Endothelial cell of umbilical vein (primary cell): ENCODE results near the gene RCOR1. TPM values are rescaled to one million over a fixed set of nuclear protein-coding genes. Genes with fewer than 3 reads are reported as not detected.

Experiments
- BruUV-seq: library from RNA; stranded (reverse); fragments of 400-500 nt; replicated peaks from 2 replicates; lab custom pipeline; 2021; lab: Mats Ljungman, UMichigan
- CTCF ChIA-PET: fragments of 300-600, 350-600 bp; sonication (Branson Sonifier 250); formaldehyde crosslinking; loops from one replicate; lab custom pipeline; 2021; ENCODE audit warnings: antibody characterized with exemption, inconsistent platforms; lab: Charles Lee
- POLR2A ChIA-PET: fragments of 300-600, 350-600 bp; sonication (Branson Sonifier 250); formaldehyde crosslinking; loops from one replicate; lab custom pipeline; 2021; ENCODE audit warnings: antibody characterized with exemption, inconsistent platforms; lab: Charles Lee
- DNase-seq: peaks from one replicate; pipeline ENCODE4 v3.0.0-alpha.2; 2011; ENCODE audit warnings: low read depth, low spot score
- FAIRE-seq: peaks from 2 replicates; lab custom pipeline; 2011; peaks lifted over from hg19 to GRCh38; lab: Jason Lieb, UNC
- H2AFZ ChIP-seq: 2 replicates; pipeline ENCODE4 v1.6.0; 2012; ENCODE audit warnings: low read depth, low read length, control low read depth, inconsistent platforms
- H3K27ac ChIP-seq: 2 replicates; pipeline ENCODE4 v1.5.1; 2011; ENCODE audit warnings: low read depth, mild to moderate bottlenecking, control low read depth, low read length, moderate library complexity; ENCODE audit not compliant: insufficient read depth
- H3K27me3 ChIP-seq, 2 experiments: 2 replicates each; pipeline versions ENCODE4 v1.6.0 to v1.6.1; 2011; ENCODE audit warnings: low read length in 2 of 2, mixed read lengths in 1 of 2; ENCODE audit not compliant: control insufficient read depth in 2 of 2, insufficient read depth in 2 of 2
- H3K36me3 ChIP-seq, 2 experiments: 2 replicates in 1 of 2; 3 replicates in 1 of 2; pipeline ENCODE4 v1.5.1; 2011; ENCODE audit warnings: low read length in 2 of 2, mild to moderate bottlenecking in 1 of 2, moderate library complexity in 1 of 2; ENCODE audit not compliant: control insufficient read depth in 2 of 2, insufficient read depth in 2 of 2; ENCODE audit errors: extremely low read depth in 1 of 2
- H3K4me1 ChIP-seq: 3 replicates; pipeline ENCODE4 v1.5.1; 2011; ENCODE audit warnings: mild to moderate bottlenecking, low read length; ENCODE audit not compliant: control insufficient read depth, insufficient read depth; ENCODE audit errors: extremely low read depth
- H3K4me2 ChIP-seq: 2 replicates; pipeline ENCODE4 v1.6.1; 2011; ENCODE audit warnings: low read length, control low read depth, mixed read lengths; ENCODE audit not compliant: insufficient read depth
- H3K4me3 ChIP-seq, 3 experiments: fragments of 200-600 bp in 1 of 3; sonication (generic), shearing (Covaris generic) in 1 of 3; replicated peaks in 1 of 3; 2 replicates each; pipeline ENCODE4 v1.5.1; 2011 to 2016; ENCODE audit warnings: control low read depth in 3 of 3, low read length in 3 of 3, mild to moderate bottlenecking in 2 of 3, inconsistent platforms in 1 of 3, low read depth in 1 of 3, moderate library complexity in 1 of 3; ENCODE audit not compliant: insufficient read depth in 1 of 3
- H3K79me2 ChIP-seq: 2 replicates; pipeline ENCODE4 v1.6.0; 2012; ENCODE audit warnings: low read length, inconsistent platforms; ENCODE audit not compliant: control insufficient read depth, insufficient read depth
- H3K9ac ChIP-seq: replicated peaks from 2 replicates; pipeline ENCODE3; 2011; ENCODE audit warnings: low read length, control low read depth; ENCODE audit not compliant: insufficient read depth; ENCODE audit errors: extremely low read depth
- H3K9me1 ChIP-seq: replicated peaks from 3 replicates; pipeline ENCODE4 v1.6.0; 2011; ENCODE audit warnings: mild to moderate bottlenecking, low read length; ENCODE audit not compliant: control insufficient read depth, insufficient read depth; ENCODE audit errors: extremely low read depth
- H3K9me3 ChIP-seq: replicated peaks from 2 replicates; pipeline ENCODE4 v1.5.1; 2012; ENCODE audit warnings: low read length, inconsistent platforms; ENCODE audit not compliant: control insufficient read depth, insufficient read depth
- H4K20me1 ChIP-seq: replicated peaks from 2 replicates; pipeline ENCODE3; 2011; ENCODE audit warnings: mild to moderate bottlenecking, low read length; ENCODE audit not compliant: control insufficient read depth, insufficient read depth; ENCODE audit errors: extremely low read depth
- CTCF ChIP-seq, 2 donors: IDR thresholded peaks; 1 replicate in 1 of 2; 2 replicates in 1 of 2; pipeline ENCODE4 v1.5.1; 2011; ENCODE audit warnings: low read length in 2 of 2, mild to moderate bottlenecking in 2 of 2, moderate library complexity in 2 of 2, control low read depth in 1 of 2, inconsistent platforms in 1 of 2, low read depth in 1 of 2; ENCODE audit not compliant: insufficient read depth in 1 of 2; ENCODE audit errors: extremely low read depth in 1 of 2
- EZH2 ChIP-seq: IDR thresholded peaks from 2 replicates; pipeline ENCODE4 v1.6.1; 2012; ENCODE audit warnings: borderline replicate concordance, low read depth, mild to moderate bottlenecking, moderate library complexity, low read length, inconsistent platforms; ENCODE audit not compliant: severe bottlenecking
- FOS ChIP-seq: IDR thresholded peaks from 2 replicates; pipeline ENCODE4 v1.6.1; 2011; ENCODE audit warnings: mild to moderate bottlenecking, low read length, moderate library complexity, borderline replicate concordance; ENCODE audit not compliant: insufficient read depth
- GATA2 ChIP-seq: IDR thresholded peaks from 2 replicates; pipeline ENCODE4 v1.7.0; 2011; ENCODE audit warnings: low read depth, mild to moderate bottlenecking, moderate library complexity, mixed read lengths, low read length; ENCODE audit not compliant: insufficient read length, insufficient read depth
- JUN ChIP-seq: IDR thresholded peaks from 2 replicates; pipeline ENCODE4 v1.6.1; 2011; ENCODE audit warnings: borderline replicate concordance, low read depth; ENCODE audit not compliant: insufficient read length, insufficient read depth
- MAX ChIP-seq: IDR thresholded peaks from 2 replicates; pipeline ENCODE4 v1.6.1; 2011; ENCODE audit not compliant: insufficient read depth, insufficient read length
- MYC ChIP-seq: IDR thresholded peaks from one replicate; pipeline ENCODE4 v1.6.1; 2011; ENCODE audit warnings: mild to moderate bottlenecking, low read depth, low read length
- POLR2A ChIP-seq: IDR thresholded peaks from 2 replicates; pipeline ENCODE4 v1.6.1; 2012; ENCODE audit warnings: low read depth, mild to moderate bottlenecking, control low read depth, low read length
- POLR2AphosphoS5 ChIP-seq: IDR thresholded peaks from 2 replicates; pipeline ENCODE4 v1.6.1; 2012; ENCODE audit warnings: low read depth, mild to moderate bottlenecking, control low read depth, low read length, moderate library complexity; ENCODE audit not compliant: insufficient read depth
- dilution Hi-C: fragments of 300-500 bp; cut with MboI; formaldehyde crosslinking; loops from one replicate; pipeline ENCODE4 v1.15.0; 2019; ENCODE audit warnings: low sequenced_read_pairs; ENCODE audit not compliant: extremely low pct_ligation_motif_present
- intact Hi-C: fragments of 100-400 bp; cut with micrococcal nuclease; formaldehyde crosslinking; loops from one replicate; pipeline ENCODE4 v1.10.0; 2022
- polyA plus RNA-seq, 4 experiments: library from polyadenylated mRNA; depleted of rRNA in 3 of 4; stranded (reverse) in 3 of 4; unstranded in 1 of 4; fragments of >200 nt; gene quantifications; 2 replicates each; pipeline versions ENCODE4 v1.2.1 to v1.2.3, GENCODE V29; 2011 to 2012; ENCODE audit warnings: missing spikeins in 1 of 4
- total RNA-seq: library from RNA; stranded (reverse); gene quantifications from 2 replicates; pipeline ENCODE4 v1.2.3, GENCODE V29; 2021

RCOR1 gene
- total and polyA plus RNA-seq, 2 donors (not counting 3 experiments of a cell fraction or from before 2014, with no cell fraction given), result 15.6 to 32.2 TPM

- peaks cover 80% of the 10 kb centered on the region for H3K79me2 ChIP-seq
- intact Hi-C loops (no loop called here), dilution Hi-C loops (no loop called here)
- no peak overlapping the region for H2AFZ ChIP-seq
- CTCF ChIA-PET, result interaction anchor here (1.0 to 2.3 kb wide), 4 partner anchors 8 to 69 kb away, joined by 3 to 7 read pairs (median 3); no protein-coding TSS in a partner anchor
- POLR2A ChIA-PET, result no interaction called here
- no TSS peak for BruUV-seq
- no peaks in the 10 kb centered on the region for H3K27me3 ChIP-seq
- FAIRE-seq (no peak), DNase-seq (no peak)
- no peak overlapping the region for H3K9ac ChIP-seq
- H3K9me1 ChIP-seq, result no peaks in the 10 kb centered on the region
- H3K4me2 ChIP-seq, result no peak overlapping the region
- H3K9me3 ChIP-seq, result no peaks in the 10 kb centered on the region
- no peak overlapping the region for H3K27ac ChIP-seq
- H3K36me3 ChIP-seq, result no peaks in the 10 kb centered on the region
- no peaks in the 10 kb centered on the region for H4K20me1 ChIP-seq
- H3K4me1 ChIP-seq, result peaks cover 3% of the 10 kb centered on the region
- no peak for TF ChIP-seq JUN
- no peak for TF ChIP-seq FOS
- TF ChIP-seq MAX, result no peak
- no peak for TF ChIP-seq GATA2
- TF ChIP-seq CTCF (IDR thresholded peaks at IDR 0.05; ENCODE audit: extremely low read depth in 1 of 2, insufficient read depth in 1 of 2, low read depth in 1 of 2, low read length in 2 of 2), result no peak
- TF ChIP-seq POLR2AphosphoS5, result no peak
- no peak for TF ChIP-seq EZH2
- TF ChIP-seq MYC, result no peak
- no peak for TF ChIP-seq POLR2A
- no peak overlapping the region for H3K4me3 ChIP-seq
These were observed 71.0 kb downstream of the RCOR1 start for GRCh38 chr14:102663440-102663839.
